ENCODE data around the gene FN1.
A peak's percentile ranks its signal among the peaks of the same experiment; 100 is the strongest.
"Not testable (repeated sequence)": the region's sequence is repeated elsewhere in the genome, so short reads cannot be mapped to it uniquely, and the experiment has no call there.

FN1 gene

GRCh38 chr2:215422676-215423075, 13.2 kb downstream of the FN1 start:
- no peak for DNase-seq

GRCh38 chr2:215421859-215422461, 13.9 kb downstream of the FN1 start:
- DNase-seq = no peak

DNA sequence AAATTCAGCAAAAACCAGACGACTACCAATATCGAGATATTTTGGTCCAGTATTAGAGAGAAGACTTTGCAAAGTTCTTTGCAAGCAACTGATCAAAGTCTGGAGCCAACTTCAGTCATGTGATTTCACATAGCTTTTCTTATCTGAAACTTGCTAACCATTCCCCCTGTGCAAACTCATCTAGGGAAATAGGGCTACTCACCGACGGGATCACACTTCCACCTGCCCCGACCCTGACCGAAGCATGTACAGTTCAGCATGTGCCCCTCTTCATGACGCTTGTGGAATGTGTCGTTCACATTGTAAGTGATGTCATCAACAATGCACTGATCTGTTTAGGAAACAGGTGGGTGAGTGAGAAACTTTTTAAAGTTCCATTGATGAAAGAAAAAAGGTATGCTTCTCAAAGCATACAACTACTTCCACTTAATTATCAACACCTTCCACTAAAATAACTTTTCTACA, 15.4 kb downstream of the FN1 start:
- DNase-seq = no peak

DNA sequence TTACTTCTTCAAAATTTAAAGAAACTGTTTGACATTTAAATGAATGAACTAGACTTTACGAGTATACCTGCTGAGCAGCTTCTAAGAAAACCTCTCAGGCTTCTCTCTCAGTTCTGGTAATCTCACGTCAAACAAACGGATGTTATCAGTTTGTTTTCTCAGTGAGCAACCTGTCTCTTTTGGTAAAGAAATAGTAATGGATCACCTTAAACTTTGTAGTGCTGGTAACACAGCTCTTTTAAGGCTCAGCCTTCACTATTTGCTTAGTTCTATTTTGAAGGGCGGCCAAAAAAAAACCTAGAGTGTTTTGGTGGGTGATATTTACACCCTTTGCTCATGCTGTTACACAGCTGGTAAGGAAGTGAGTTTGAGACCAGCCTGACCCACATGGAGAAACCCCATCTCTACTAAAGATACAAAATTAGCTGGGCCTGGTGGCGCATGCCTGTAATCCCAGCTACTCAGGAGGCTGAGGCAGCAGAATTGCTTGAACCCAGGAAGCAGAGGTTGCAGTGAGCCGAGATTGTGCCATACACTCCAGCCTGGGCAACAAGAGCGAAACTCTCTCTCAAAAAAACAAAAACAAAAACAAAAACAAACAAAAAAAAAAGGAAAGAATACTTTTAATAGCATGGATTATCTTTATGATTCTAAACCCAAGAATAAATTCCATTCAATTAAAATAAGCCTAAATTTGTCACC, 15.9 kb downstream of the FN1 start:
- DNase-seq = no peak

DNA sequence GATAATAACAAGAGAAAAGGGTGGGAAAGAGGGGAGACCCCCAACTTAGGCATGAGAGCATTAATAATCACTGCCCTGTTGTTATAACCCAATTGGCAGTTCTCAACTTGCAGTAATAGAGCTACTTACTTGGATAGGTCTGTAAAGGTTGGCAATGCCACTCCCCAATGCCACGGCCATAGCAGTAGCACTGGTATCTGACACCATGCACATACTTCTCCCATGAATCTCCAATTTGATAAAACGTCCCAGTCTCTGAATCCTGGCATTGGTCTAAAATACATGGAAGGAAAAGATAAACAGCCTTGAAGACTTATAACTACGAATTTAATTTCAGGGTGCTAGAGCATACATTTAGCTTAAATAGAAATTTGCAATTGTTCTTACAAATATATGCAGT, 16.8 kb downstream of the FN1 start:
- DNase-seq = no peak

DNA sequence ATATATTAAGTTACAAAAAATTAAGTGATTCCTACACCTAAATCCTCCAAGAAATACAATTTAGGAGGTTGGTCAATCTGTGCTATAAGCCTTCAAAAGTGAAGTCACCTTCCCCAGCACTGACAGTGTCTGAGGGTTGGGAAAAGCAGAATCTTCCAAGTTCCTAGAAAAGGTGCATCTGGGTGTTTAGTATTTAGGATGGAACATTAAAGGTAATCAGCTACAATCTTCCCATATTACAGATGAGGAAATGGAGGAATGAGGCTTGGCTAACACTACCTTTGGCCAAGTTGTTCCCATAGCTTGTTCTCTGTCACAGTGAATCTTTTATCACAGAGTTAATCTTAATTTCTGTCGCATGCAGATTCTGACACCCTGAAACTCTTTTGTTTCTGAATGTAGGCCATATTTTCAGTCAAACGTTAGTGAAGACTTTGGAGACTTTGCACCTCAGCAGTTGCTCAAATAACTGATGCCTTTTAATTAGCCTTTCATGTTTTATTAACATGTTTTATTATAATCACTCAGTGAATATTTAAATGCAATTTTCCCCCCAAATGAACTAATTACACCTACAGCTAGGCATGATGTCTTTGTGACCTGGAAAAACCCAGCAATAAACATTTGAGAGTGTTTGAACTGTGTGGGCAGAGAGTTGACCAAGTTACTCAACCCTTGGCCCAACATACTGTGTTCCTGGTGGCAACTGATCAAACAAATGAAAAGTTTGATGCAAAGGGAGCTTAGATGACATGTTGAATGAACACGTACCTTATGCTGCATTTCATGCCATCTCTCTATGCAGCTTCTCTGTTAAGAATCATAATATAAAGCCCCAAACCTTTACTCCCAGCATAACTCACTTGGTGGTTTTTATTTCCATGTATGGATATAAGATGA, 17.6 kb downstream of the FN1 start:
- no peak for DNase-seq

GRCh38 chr2:215417400-215417951, 18.4 kb downstream of the FN1 start:
- DNase-seq = no peak

DNA sequence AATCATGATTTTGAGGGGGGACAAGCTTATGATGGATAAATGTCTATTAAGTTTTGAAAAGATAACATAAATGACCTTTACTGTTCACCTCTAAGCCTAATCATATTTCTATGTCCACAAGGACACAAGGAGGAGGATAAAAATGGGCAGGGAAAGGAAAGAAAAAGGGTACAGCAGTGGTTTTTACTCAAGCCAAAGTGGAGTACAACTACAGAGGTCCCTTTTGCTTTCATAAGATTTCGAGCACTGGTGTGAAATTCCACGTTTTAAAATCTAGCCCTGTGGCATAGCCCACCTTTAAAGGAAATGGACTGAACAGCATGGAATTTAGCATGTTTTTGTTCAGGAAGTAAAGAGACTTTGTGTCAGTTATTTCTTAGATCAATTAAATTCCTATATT, 19.2 kb downstream of the FN1 start:
- no peak for DNase-seq

DNA sequence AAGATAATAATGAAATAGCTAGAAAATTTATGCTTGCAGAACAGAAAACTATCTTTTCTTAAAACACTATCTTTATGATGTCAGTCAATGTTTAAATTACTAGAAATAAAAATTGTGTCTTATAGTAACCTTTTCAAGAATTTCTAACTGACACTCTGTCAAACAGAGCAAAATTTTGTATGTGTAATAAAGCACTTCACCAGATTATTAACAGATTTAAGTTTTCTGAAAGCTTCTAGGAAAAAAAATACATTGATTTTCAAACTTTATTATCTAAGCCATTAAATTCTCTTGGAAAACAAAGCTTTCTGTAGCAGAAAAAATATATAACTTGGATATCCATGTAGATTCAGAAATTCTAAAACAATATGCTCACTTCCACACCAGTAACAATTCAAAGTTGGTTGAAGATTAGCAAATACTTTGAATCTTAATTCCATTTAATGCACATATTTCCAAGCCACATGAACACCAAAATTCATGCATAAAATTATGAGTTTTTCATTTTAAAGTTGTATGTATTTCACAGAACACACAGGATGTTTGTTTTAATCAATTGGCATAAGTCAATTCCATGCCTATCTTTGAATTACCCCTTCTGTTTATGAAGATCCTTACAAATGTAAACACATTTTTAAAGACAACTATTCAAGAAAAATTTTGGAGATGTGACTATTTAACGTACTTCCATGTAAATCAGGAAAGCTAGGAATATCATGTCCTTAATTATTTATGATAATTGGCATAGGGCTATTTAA, 19.9 kb downstream of the FN1 start:
- no peak for DNase-seq

DNA sequence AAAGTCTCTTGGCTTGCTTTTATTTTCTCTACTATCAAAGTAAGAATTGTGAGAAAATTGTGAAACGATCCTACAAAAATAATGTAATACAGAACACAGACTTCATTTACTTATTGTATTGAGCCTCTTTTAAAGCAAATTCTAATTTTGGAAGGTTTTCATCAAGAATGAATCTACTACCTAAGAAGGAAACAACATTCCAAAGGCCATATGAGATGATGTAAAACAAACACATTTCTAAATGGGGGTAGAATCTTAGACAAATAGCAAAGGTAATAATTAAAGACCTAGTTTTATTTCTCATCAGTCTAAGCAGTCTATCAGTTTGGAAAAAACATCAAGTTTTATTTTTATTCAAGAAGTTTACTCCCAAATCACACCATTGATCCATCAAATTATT, 20.6 kb downstream of the FN1 start:
- no peak for DNase-seq

DNA sequence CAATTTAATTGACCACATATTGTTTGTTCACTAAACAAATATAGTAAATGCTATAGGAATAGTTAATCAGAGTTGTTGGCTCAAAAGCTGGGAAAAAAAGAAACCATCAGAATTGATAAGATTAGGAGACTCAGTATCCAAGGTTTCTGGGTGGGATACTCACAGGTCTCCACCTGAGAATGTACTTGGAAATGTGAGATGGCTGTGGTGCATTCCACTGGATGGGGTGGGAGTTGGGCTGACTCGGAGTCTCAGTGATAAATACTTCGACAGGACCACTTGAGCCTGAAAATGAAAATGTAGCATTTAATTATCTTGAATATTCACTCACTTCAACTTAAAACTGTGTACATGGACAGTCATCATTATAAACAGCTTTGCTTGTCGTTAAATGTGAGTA, 21.2 kb downstream of the FN1 start:
- DNase-seq = no peak

- no peak for DNase-seq
Observed at GRCh38 chr2:215413974-215414373, 21.9 kb downstream of the FN1 start.

DNA sequence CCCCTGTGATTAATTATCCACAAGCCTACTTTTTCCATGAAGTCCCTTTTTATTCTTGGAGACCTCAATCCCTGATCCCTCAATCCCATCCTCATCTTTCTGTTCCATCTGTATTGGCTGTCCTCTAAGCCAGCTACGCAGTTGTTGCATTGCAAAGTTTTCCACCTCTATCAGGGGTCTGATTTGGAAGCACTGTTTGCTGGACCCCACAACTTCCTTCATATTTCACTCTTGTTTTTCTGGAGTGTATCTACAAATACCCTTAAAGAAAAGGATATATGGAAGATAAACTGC, 22.4 kb downstream of the FN1 start:
- no peak for DNase-seq

GRCh38 chr2:215411941-215412743, 23.7 kb downstream of the FN1 start:
- DNase-seq = no peak

GRCh38 chr2:215410932-215411285, 25.0 kb downstream of the FN1 start:
- DNase-seq = peak; percentile 97

DNA sequence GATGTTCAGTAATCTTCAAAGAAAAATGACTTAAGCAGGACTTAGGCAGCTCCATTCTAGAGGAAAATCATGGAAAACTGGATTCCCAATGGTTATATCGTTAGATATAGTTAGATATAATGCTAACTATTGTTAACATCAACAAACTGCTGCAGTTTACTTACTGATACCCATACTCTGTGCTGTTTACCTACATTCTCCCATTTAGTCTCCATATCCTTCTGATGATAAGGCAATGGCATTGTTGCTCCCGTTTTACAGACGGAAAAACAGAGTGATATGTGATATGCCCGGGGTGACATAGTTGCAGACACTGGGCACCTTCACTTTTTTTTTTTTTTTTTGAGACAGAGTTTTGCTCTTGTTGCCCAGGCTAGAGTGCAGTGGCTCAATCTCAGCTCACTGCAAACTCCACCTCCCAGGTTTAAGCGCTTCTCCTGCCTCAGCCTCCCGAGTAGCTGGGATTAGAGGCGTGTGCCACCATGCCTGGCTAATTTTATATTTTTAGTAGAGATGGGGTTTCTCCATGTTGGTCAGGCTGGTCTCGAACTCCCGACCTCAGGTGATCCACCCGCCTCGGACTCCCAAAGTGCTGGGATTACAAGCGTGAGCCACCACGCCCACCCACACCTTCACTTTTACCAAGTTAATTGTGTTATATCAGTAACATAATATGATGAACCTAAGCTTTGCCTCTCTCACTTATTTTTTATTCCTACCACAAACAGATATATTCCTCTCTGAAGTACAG, 25.5 kb downstream of the FN1 start:
- DNase-seq = not testable (repeated sequence)

DNA sequence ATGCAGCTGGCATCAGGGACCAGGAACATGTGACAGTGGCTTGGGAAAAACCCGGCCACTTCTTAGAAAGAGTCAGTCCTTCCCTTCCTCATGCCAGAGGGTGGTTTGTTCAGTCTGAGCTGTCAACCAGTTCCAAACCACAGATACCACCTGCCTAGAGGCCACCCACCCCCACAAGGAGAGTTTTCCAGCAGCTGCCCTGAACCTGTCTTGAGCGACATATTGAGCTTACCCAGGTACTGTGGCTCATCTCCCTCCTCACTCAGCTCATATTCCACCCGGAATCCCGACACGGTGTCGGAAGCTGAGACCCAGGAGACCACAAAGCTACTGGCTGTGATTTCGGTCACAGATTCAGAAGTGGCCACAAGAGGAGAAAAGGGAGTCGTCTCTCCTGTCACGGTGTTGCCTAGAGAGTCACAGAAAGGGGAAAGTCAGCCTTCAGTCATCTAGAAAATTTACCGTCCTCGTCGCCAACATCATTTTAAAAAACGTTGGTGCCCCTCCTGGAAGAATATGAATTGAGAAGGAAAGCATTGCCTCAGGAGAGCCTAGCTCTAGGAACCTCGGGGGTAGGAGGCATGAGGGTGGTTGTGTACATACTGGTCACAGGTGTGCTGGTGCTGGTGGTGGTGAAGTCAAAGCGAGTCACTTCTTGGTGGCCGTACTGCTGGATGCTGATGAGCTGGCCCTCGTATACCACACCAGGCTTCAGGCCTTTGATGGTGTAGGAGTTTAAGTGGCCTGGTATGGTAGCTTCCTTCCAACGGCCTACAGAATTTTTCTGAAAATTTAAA, 26.3 kb downstream of the FN1 start:
- DNase-seq = no peak

DNA sequence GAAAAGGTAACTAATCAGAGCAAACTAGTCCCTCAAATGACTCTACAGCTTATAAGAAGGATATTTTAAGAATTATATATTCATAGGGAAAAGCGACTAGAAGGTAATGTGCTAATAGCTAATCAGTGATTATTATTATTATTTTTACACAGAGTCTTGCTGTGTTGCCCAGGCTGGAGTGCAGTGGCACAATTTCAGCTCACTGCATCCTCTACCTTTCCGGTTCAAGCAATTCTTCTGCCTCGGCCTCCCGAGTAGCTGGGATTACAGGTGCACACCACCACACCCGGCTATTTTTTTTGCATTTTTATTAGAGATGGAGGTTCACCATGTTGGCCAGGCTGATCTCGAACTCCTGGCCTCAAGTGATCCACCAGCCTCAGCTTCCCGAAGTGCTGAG, 27.4 kb downstream of the FN1 start:
- DNase-seq = not testable (repeated sequence)

- no peak for DNase-seq
Observed at GRCh38 chr2:215407590-215408264, 28.1 kb downstream of the FN1 start.

GRCh38 chr2:215407061-215407460, 28.8 kb downstream of the FN1 start:
- DNase-seq = no peak
